SK-N-SH (cell line): Measurements from ENCODE around the gene CCT6A.
A peak's percentile ranks its signal among the peaks of the same experiment; 100 is the strongest.

Experiments
- EP300 ChIP-seq, 2 experiments: IDR thresholded peaks; 2 replicates each; pipeline versions ENCODE4 v1.4.0 to v1.6.1; 2012; ENCODE audit warnings: borderline replicate concordance in 1 of 2, low read depth in 1 of 2, low read length in 1 of 2
- EZH2phosphoT487 ChIP-seq: fragments of 200-600 bp; sonication (generic); IDR thresholded peaks from 2 replicates; pipeline ENCODE4 v1.6.1; 2017; ENCODE audit warnings: low read depth, mixed run types, mild to moderate bottlenecking, antibody characterized with exemption, moderate library complexity, borderline replicate concordance
- GABPA ChIP-seq: IDR thresholded peaks from 2 replicates; pipeline ENCODE4 v1.4.0; 2012; ENCODE audit warnings: low read depth, mild to moderate bottlenecking
- JUND ChIP-seq: IDR thresholded peaks from 2 replicates; pipeline ENCODE4 v1.4.0; 2012
- MXI1 ChIP-seq: IDR thresholded peaks from 2 replicates; pipeline ENCODE4 v1.6.1; 2012; ENCODE audit warnings: mild to moderate bottlenecking, low read depth, low read length, improper control_type of control experiment
- POLR2AphosphoS5 ChIP-seq: IDR thresholded peaks from 2 replicates; pipeline ENCODE4 v1.6.1; 2012; ENCODE audit warnings: low read depth, low read length
- RXRA ChIP-seq: IDR thresholded peaks from 2 replicates; pipeline ENCODE4 v1.4.0; 2012; ENCODE audit warnings: low read depth, mild to moderate bottlenecking, borderline replicate concordance
- SIN3A ChIP-seq: IDR thresholded peaks from 2 replicates; pipeline ENCODE4 v1.6.1; 2012; ENCODE audit warnings: low read depth, mild to moderate bottlenecking, low read length, moderate library complexity, borderline replicate concordance
- TAF1 ChIP-seq: IDR thresholded peaks from 2 replicates; pipeline ENCODE4 v1.6.1; 2012; ENCODE audit warnings: low read depth, mild to moderate bottlenecking, low read length, moderate library complexity, borderline replicate concordance
- TF ChIP-seq, protein P1 (sequence below): fragments of 200-600 bp; sonication (generic); IDR thresholded peaks from 2 replicates; pipeline ENCODE4 v1.6.1; 2017; ENCODE audit warnings: antibody characterized with exemption, mild to moderate bottlenecking, moderate library complexity

GRCh38 chr7:56083150-56083785 is 31.7 kb downstream of the CCT6A start:
- no peak for TF ChIP-seq EZH2phosphoT487
- TF ChIP-seq, protein P1, sequence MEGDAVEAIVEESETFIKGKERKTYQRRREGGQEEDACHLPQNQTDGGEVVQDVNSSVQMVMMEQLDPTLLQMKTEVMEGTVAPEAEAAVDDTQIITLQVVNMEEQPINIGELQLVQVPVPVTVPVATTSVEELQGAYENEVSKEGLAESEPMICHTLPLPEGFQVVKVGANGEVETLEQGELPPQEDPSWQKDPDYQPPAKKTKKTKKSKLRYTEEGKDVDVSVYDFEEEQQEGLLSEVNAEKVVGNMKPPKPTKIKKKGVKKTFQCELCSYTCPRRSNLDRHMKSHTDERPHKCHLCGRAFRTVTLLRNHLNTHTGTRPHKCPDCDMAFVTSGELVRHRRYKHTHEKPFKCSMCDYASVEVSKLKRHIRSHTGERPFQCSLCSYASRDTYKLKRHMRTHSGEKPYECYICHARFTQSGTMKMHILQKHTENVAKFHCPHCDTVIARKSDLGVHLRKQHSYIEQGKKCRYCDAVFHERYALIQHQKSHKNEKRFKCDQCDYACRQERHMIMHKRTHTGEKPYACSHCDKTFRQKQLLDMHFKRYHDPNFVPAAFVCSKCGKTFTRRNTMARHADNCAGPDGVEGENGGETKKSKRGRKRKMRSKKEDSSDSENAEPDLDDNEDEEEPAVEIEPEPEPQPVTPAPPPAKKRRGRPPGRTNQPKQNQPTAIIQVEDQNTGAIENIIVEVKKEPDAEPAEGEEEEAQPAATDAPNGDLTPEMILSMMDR: no peak
- peak in 1 of 2 experiments; percentile 69; a peak in 2 of 4 replicates for TF ChIP-seq EP300 (IDR thresholded peaks at IDR 0.05; ENCODE audit: borderline replicate concordance in 1 of 2, low read depth in 1 of 2, low read length in 1 of 2)
- TF ChIP-seq JUND: no peak
- TF ChIP-seq GABPA: no peak
- no peak for TF ChIP-seq RXRA
- TF ChIP-seq MXI1: peak; percentile 85
- TF ChIP-seq POLR2AphosphoS5: no peak
- no peak for TF ChIP-seq TAF1
- no peak for TF ChIP-seq SIN3A
